Natural killer cell (primary cell): ENCODE data around the gene GLRX3. TPM values are rescaled to one million over a fixed set of nuclear protein-coding genes. Genes with fewer than 3 reads are reported as not detected.
A peak's percentile ranks its signal among the peaks of the same experiment; 100 is the strongest.

ENCODE experiments used
- ATAC-seq, 3 donors: fragments of 150-1000 bp in 2 of 3; fragments of 200-7000 bp in 1 of 3; cut with Tn5 transposase; 1 replicate in 1 of 3; 2 replicates in 2 of 3; pipeline ENCODE4 v1.10.0; 2021; ENCODE audit warnings: mild to moderate bottlenecking in 2 of 3, moderate library complexity in 2 of 3
- DNase-seq, 2 donors: peaks; one replicate each; pipeline versions ENCODE4 v3.0.0 to v3.0.0-alpha.2; 2013 to 2021; ENCODE audit warnings: mixed read lengths in 1 of 2
- H3K27ac ChIP-seq: one replicate; pipeline ENCODE4 v1.5.1; 2013; ENCODE audit warnings: mild to moderate bottlenecking, low read length
- H3K27me3 ChIP-seq: one replicate; pipeline ENCODE4 v1.6.1; 2013; ENCODE audit warnings: low read length; ENCODE audit not compliant: control insufficient read depth, insufficient read depth
- H3K36me3 ChIP-seq: one replicate; pipeline ENCODE4 v1.6.1; 2013; ENCODE audit warnings: low read length; ENCODE audit not compliant: control insufficient read depth, insufficient read depth
- H3K4me1 ChIP-seq: one replicate; pipeline ENCODE4 v1.6.1; 2013; ENCODE audit warnings: low read length; ENCODE audit not compliant: control insufficient read depth, insufficient read depth
- H3K4me3 ChIP-seq: one replicate; pipeline ENCODE4 v1.5.1; 2013; ENCODE audit warnings: low read length
- H3K9me3 ChIP-seq: one replicate; pipeline ENCODE4 v1.6.1; 2013; ENCODE audit warnings: low read length; ENCODE audit not compliant: control insufficient read depth, insufficient read depth
- H3K27ac Mint-ChIP-seq, 2 donors: one replicate each; pipeline ENCODE4 v1.8.0; 2022; ENCODE audit warnings: mild to moderate bottlenecking in 2 of 2, mixed read lengths in 2 of 2, moderate library complexity in 1 of 2
- H3K27me3 Mint-ChIP-seq, 2 donors: one replicate each; pipeline ENCODE4 v1.8.0; 2022; ENCODE audit warnings: low read depth in 2 of 2, mixed read lengths in 2 of 2
- H3K36me3 Mint-ChIP-seq: one replicate; pipeline ENCODE4 v1.8.0; 2022; ENCODE audit warnings: mixed read lengths
- H3K4me1 Mint-ChIP-seq, 2 donors: one replicate each; pipeline ENCODE4 v1.8.0; 2022; ENCODE audit warnings: mixed read lengths in 2 of 2
- H3K4me3 Mint-ChIP-seq: one replicate; pipeline ENCODE4 v1.8.0; 2022; ENCODE audit warnings: mild to moderate bottlenecking, moderate library complexity, mixed read lengths
- H3K9me3 Mint-ChIP-seq, 2 donors: one replicate each; pipeline ENCODE4 v1.8.0; 2022; ENCODE audit warnings: mixed read lengths in 2 of 2
- CTCF ChIP-seq: fragments of 200-600 bp; IDR thresholded peaks from one replicate; pipeline ENCODE4 v1.8.0; 2022; ENCODE audit warnings: antibody characterized with exemption
- WGBS: methylation state at CpG from one replicate; pipeline ENCODE4 v1.1.7; 2013; ENCODE audit warnings: missing lambda C conversion rate; ENCODE audit not compliant: insufficient coverage; 5-methylcytosine and 5-hydroxymethylcytosine counted together
- intact Hi-C: fragments of 100-400 bp; cut with micrococcal nuclease; formaldehyde crosslinking; loops from one replicate; pipeline ENCODE4 v1.14.2; 2022
- total RNA-seq, 4 donors: library from RNA; stranded (reverse); fragments of 120-200 nt in 1 of 4; gene quantifications; one replicate each; pipeline versions ENCODE4 v1.2.3 to v1.2.4, GENCODE V29; 2013 to 2022

GLRX3 gene
- total RNA-seq, 3 donors from 2014 or later (not counting 1 experiment from before 2014, with no cell fraction given), result 33.8 to 51.7 (median 39.1) TPM

DNA sequence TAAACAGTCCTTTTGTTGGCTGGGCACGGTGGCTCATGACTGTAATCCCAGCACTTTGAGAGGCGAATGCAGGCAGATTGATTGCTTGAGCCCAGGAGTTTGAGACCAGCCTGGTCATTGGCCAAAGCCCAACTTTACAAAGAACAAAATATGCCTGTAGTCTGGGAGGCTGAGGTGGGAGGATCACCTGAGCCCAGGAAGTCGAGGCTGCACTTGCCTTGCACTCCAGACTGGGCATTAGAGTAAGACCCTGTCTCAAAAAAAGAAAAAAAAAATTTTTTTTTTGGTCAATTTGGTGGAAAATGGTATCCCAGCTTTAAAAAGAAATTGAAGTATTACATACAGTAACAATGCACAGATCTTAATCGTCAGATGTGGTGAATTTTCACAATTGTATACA is 4.8 kb downstream of the GLRX3 start:
- peaks cover 27% of the 10 kb centered on the region for H3K4me1 ChIP-seq
- no peak for TF ChIP-seq CTCF
- no peaks in the 10 kb centered on the region for H3K27me3 Mint-ChIP-seq
- intact Hi-C loops, result no loop called here
- no peak for DNase-seq
- H3K36me3 ChIP-seq, result peaks cover 8% of the 10 kb centered on the region
- H3K36me3 Mint-ChIP-seq, result no peaks in the 10 kb centered on the region
- no peak overlapping the region for H3K27ac ChIP-seq
- H3K4me3 ChIP-seq, result no peak overlapping the region
- ATAC-seq, result no peak
- 87% methylated on average over 4 of the region's 4 CpGs for WGBS
- no peaks in the 10 kb centered on the region for H3K27me3 ChIP-seq
- H3K9me3 Mint-ChIP-seq, result no peaks in the 10 kb centered on the region
- H3K9me3 ChIP-seq, result no peaks in the 10 kb centered on the region
- no peak overlapping the region for H3K27ac Mint-ChIP-seq
- no peak overlapping the region for H3K4me3 Mint-ChIP-seq
- H3K4me1 Mint-ChIP-seq, result peaks cover 37% of the 10 kb centered on the region in 2 donors

- WGBS, result 89% methylated on average over 1 of the region's 1 CpG
- Histone ChIP-seq H3K27me3 (no peaks in the 10 kb centered on the region), H3K27ac (no peak overlapping the region), H3K36me3 (peaks cover 11% of the 10 kb centered on the region), H3K4me3 (no peak overlapping the region), H3K4me1 (peaks cover 27% of the 10 kb centered on the region), H3K9me3 (no peaks in the 10 kb centered on the region)
- intact Hi-C loops, result no loop called here
- no peak for DNase-seq
- no peak overlapping the region for H3K27ac Mint-ChIP-seq
- H3K36me3 Mint-ChIP-seq, result no peaks in the 10 kb centered on the region
- no peaks in the 10 kb centered on the region for H3K9me3 Mint-ChIP-seq
- H3K4me3 Mint-ChIP-seq, result no peak overlapping the region
- H3K27me3 Mint-ChIP-seq, result no peaks in the 10 kb centered on the region
- peaks cover 40 to 41% of the 10 kb centered on the region in 2 donors for H3K4me1 Mint-ChIP-seq
- ATAC-seq, result no peak
- no peak for TF ChIP-seq CTCF
Observed at GRCh38 chr10:130141460-130141859, 5.3 kb downstream of the GLRX3 start.

DNA sequence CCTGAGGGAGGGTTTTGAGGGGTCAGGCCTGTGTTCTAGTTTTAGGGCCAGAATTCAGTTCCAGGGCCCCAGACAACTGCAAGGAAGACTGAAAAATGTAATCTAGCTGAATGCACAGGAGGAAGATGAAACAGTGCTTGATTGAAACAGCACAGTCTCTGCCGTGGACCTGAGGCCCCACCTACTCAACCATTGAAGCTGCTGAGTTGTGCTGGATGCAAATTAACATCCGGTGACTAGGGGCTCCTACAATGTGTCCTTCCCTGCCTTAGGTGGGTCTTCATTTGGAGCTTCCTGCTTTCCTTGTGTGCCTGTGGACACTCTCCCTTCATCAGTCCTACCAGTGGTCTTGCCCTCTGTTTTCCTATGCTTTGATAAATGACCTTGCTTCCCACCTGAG is 5.7 kb downstream of the GLRX3 start:
- WGBS, result 46% methylated on average over 2 of the region's 2 CpGs
- H3K9me3 ChIP-seq, result no peaks in the 10 kb centered on the region
- H3K36me3 ChIP-seq, result peaks cover 14% of the 10 kb centered on the region
- no peaks in the 10 kb centered on the region for H3K27me3 ChIP-seq
- H3K4me3 ChIP-seq, result no peak overlapping the region
- peak in 1 of 2 donors; percentile 29 for DNase-seq
- H3K27ac ChIP-seq, result no peak overlapping the region
- no peak for ATAC-seq
- Mint-ChIP-seq H3K27ac (peak overlapping the region in 1 of 2 donors; percentile 1), H3K27me3 (no peaks in the 10 kb centered on the region), H3K36me3 (no peaks in the 10 kb centered on the region), H3K4me3 (no peak overlapping the region), H3K9me3 (no peaks in the 10 kb centered on the region), H3K4me1 (peaks cover 40 to 41% of the 10 kb centered on the region in 2 donors)
- intact Hi-C loops, result no loop called here
- peaks cover 25% of the 10 kb centered on the region for H3K4me1 ChIP-seq
- TF ChIP-seq CTCF, result no peak

- Histone ChIP-seq H3K9me3 (no peaks in the 10 kb centered on the region), H3K36me3 (peaks cover 22% of the 10 kb centered on the region), H3K4me3 (no peak overlapping the region), H3K27ac (no peak overlapping the region), H3K27me3 (no peaks in the 10 kb centered on the region), H3K4me1 (peaks cover 8% of the 10 kb centered on the region)
- no peak overlapping the region for H3K27ac Mint-ChIP-seq
- intact Hi-C loops, result no loop called here
- TF ChIP-seq CTCF, result no peak
- H3K9me3 Mint-ChIP-seq, result no peaks in the 10 kb centered on the region
- H3K36me3 Mint-ChIP-seq, result no peaks in the 10 kb centered on the region
- 82% methylated on average over 4 of the region's 4 CpGs for WGBS
- no peak overlapping the region for H3K4me3 Mint-ChIP-seq
- no peak for DNase-seq
- ATAC-seq, result no peak
- no peaks in the 10 kb centered on the region for H3K27me3 Mint-ChIP-seq
- H3K4me1 Mint-ChIP-seq, result peaks cover 20 to 25% of the 10 kb centered on the region in 2 donors
Observed at GRCh38 chr10:130146042-130146441, 9.9 kb downstream of the GLRX3 start.
